Kidney tubule cell (primary cell): ENCODE data around the gene PHLPP1.
"Not testable (repeated sequence)": the region's sequence is repeated elsewhere in the genome, so short reads cannot be mapped to it uniquely, and the experiment has no call there.

Experiments used
- DNase-seq: peaks from one replicate; pipeline ENCODE4 v3.0.0-alpha.2; 2018; ENCODE audit warnings: low spot score

Gene PHLPP1

DNA sequence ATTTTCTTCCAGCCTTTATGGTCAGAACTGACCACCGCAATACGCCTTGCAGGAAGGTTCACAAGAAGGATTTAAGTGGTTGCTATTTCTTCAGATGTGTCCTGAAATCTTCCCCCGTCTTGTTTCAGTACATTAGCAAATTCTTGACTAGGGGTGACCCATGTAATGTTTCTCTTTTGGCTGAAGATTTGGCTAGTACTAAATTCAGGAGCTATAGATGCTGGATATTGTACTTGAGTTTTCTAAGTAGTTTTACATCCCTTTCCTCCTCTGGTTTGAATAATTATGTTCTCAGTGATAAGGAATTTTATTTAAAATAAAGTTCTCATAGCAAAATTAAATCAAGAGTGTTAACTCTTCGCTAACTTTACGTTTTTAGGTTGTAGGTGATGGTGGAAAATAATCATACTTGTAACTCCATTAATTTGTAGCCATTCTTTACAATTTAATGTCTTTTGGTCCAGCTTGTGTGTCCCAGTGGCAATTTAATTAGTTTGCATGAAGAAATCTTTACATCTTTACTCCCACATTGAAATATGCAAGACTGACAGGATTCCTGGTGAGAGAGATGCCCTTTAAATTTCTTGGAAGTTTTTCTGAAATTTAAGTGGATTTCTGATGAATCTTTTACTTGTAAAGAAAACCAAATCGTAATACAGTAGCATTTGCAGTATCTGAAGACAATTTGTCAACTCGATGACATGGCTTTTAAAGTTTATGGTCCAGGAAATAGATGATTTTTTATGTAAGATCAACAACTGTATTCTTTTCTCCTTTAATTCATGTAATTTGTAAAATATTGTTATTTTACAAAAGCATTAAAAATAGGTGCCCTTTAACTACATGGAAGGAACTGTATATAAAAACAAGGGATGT is 2.8 kb downstream of the PHLPP1 start:
- DNase-seq, result peak; percentile 22

DNA sequence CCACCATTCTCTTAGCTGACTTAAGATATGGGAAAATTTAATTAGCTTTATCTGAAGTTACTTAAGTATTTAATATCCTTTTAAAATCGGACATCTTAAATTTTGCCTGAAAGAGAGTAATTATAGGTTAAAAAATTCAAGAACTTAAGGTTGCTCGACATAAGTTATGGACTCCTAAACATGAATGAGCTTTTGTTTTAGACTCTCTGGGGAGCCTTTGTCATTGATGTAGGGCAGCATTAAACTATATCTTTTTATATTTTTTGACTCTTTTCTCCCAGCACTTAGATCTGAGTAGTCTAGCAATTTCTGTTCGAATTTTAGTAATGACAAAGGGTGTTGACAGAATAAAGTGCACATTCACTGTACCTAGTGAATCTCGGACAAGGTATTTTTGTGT is 4.7 kb downstream of the PHLPP1 start:
- DNase-seq, result no peak

DNA sequence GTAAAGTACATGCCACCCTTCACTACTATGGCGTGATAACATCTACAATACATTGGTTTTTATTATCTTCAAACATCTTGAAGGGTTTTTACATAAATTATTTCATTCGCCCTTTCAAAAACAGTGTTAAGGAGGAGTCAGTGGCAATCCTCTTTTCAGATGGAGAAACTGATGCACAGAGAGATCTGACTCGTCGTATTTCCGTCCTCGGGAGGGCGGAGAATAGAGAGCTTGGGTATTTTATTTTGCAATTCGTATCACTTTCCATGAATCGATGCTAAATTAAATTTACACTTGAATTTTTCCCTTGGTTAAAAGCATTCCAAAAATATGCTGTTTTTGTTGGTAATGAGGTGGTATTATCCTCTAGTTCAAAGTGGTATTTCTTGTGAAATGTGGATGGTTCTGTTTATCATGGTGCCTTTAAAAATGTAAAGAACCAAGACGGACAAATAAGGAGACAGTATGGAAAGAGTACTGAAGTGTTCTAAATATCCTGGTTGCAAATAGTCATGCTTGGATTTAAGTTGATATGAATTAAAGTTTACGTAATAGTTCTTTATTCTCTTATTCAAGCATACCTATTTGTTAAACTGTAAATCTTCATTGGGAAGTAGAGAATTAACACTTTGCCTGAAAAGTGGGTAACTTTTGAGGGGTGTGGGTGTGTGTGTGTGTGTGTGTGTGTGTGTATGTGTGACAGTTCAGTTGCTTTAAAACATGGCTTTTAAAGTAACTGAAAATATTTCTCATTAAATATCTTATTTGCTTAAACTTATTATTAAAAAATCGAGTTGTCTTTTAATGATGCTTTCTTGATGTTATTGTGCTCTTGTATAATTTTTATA is 5.6 kb downstream of the PHLPP1 start:
- no peak for DNase-seq

DNA sequence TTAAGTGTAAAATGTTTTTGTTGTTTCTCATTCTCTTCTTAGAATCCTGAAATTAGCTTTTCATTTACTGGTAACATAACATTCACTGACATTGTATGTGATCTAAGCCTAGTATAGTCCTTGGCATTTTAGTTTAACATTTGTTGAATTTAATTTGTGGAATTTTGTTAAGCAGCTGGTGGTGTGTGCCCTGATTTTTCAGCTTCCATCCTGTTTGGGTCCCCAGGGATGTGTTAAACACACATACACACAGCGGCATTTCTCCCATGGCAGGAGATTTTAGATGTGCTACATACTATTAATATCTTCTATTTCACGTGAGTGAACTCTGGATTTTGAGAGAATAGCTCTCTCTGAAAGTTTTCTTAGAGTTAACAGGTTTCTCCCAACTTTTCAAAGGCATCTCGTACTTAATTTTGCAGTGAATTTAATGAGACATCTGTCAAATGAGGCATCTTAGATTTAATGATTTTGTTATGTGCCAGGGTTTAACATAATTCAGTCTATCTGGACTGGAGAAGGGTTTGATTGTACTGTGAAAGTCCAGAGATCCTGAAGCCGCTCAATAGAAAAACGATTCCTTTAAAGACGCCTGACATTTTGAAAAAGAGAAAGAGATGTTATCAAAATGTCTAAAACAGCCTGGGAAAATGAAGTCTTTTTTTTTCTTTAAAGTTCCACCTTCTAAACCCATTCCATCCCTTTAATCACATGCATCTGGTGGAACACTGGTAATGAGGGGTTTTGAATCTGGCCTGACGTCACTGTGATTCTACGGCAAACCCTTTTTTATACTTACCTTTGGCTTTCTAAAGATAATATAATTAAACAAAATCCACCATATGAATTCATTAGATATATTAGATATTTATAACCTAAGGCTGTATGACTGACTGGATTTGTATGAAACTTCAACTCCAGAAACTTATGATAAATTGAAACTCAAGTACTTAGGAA is 6.8 kb downstream of the PHLPP1 start:
- DNase-seq, result no peak

DNA sequence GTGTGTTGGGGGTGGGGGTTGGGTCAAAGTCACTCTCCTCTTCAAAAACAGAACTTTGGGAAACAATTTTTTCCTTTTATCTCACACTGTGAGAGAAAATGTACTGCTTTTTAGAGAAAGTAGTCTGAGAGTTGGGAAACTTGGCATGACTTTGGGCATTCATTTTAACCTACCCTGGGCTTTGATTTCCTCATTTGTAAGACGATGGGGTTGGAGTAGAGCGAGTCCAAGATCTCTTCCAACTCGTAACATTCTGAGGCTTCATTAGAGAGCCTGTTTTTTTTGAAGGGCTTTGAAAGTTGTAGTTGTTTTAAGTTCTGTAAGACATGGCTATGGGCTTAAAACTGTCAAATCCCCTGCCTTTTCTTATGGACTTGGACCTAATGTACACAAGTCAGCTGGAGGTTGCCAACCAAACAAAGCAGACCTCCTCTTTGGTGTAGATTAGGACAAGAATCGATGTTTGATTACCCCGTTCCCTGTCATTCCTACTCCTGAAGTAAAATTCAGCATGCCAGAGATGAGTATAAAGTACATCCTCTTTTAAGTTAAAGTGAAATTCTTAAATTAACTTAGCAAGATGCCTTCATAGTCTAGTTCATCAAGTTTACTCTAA is 8.4 kb downstream of the PHLPP1 start:
- DNase-seq, result no peak

DNA sequence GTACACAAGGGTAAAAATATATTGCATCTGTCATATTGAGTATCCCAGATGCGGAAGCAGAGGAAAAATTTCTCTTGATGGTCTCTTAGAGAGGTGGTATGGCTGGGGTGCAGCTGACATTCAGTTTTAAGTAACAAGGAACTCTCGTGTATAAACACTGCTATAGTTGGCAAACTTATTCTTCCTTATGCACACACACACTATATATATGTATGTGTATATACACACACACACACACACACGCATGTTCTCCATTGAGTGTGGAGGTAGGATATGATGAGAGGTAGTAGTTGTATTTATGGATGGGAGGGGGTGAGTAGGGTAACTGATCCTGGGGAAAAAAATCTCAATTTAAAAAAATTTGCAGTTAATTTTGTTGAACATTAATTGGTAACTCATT is 10.6 kb downstream of the PHLPP1 start:
- no peak for DNase-seq

DNA sequence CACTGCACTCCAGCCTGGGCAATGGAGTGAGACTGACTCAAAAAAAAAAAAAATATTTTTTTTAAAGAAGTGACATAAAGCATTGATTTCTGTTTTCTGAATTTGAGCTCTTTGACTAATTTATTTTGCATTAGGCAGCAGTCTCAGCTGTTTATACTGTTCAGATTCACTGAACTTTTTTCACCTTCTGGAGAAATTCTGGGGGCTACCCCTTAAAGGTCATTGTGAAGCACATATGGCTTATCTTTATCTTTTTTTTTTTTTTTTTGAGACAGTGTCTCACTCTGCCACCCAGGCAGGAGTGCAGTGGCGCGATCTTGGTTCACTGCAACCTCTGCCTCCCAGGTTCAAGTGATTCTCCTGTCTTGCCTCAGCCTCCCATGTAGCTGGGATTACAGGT is 12.9 kb downstream of the PHLPP1 start:
- no peak for DNase-seq

DNA sequence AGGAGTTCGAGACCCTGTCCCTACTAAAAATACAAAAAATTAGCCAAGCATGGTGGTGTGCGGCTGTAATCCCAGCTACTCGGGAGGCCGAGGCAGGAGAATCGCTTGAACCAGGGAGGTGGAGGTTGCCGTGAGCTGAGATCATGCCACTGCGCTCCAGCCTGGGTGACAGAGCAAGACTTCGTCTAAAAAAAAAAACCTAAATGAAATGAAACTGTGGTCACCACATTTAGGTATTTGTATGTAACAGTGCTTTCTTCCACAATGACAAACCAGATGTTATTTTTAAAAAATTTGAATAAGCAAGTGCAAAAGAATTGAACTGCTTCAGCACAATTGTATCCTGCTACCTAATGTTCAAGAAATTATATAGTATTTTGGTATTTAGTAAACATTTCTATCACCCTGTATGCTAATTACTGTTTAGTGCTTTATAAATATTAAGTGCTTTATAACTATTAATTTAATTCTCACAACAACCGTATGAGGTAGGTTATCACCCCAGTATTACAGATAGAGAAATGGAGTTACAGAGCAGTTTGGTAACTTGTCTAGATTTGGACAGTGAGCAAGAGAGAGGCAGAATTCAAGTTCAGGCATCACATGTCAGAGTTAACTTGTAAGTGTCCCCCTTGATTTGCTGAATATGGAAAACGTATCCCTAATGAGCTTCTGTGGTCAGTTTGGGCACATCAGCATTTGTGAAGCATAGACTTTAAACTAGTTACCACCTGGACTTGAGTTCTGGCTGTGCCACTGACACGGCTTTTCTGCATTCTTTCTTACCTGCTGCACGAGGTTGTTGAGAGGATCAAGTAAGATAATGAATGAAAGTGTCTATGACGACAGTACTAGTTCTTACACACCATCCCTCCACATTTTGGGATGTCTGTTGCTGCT is 14.4 kb downstream of the PHLPP1 start:
- no peak for DNase-seq

DNA sequence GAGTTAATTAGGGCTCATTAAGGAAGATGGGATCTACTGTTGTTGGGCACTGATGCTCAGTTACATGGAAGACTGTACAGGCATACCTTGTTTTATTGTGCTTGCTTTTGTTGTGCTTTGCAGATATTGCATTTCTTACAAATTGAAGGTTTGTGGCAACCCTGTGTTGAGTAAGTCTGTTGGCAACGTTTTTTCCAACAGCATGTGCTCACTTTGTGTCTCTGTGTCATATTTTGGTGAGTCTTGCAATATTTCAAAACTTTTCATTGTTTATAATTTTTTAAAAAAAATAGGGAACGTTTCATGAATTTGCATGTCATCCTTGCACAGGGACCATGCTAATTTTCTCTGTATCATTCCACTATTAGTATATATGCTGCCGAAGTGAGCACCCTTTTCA is 15.6 kb downstream of the PHLPP1 start:
- no peak for DNase-seq

DNA sequence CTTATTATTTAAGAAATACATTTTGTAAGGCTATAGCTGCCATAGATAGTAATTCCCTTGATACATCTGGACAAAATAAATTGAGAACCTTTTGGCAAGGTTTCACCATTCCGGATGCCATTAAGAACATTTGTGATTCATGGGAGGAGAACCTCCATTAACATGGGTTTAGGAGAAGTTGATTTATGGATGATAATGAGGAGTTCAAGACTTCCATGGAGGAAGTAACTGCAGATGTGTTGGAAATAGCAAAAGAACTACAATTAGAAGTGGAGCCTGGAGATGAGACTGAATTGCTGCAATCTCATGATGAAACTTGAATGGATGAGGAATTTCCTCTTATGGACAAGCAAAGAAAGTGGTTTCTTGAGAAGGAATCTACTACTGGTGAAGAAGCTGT is 17.3 kb downstream of the PHLPP1 start:
- no peak for DNase-seq

DNA sequence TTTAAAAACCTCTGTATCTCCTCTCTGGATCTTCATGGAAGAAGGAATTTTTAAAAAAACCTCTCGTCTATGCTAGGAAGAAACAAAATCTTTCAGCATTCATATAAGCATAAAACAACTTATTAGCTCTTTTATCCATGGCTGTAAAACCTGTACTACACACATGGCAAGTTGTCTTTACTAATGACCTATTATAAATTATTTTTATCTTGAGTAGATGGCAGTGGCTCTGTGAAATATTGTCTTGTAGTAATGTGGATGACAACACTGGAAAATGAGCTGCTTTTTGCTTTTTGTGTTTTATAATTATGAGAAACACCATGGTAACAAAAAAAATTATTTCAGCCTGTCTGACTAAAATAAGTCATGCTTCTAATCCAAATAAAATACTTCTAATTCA is 18.9 kb downstream of the PHLPP1 start:
- DNase-seq, result no peak

DNA sequence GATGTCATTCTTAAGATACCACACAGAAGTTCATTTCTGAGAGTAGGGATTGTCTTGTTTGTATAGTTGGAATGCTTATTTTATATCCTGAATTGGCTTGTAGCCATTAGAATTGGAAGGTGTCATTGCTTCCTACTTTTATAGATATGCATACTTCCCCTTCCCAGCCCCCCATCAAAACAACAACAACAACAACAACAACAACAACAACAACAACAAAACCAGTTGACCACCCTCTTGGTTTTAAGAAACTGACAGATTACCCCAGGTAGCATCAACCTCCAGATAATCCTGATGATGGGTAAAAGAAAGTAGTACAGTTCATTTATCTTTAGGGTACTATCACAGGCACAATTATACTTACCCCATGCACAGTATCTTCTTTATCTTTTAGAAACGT is 20.0 kb downstream of the PHLPP1 start:
- no peak for DNase-seq

DNA sequence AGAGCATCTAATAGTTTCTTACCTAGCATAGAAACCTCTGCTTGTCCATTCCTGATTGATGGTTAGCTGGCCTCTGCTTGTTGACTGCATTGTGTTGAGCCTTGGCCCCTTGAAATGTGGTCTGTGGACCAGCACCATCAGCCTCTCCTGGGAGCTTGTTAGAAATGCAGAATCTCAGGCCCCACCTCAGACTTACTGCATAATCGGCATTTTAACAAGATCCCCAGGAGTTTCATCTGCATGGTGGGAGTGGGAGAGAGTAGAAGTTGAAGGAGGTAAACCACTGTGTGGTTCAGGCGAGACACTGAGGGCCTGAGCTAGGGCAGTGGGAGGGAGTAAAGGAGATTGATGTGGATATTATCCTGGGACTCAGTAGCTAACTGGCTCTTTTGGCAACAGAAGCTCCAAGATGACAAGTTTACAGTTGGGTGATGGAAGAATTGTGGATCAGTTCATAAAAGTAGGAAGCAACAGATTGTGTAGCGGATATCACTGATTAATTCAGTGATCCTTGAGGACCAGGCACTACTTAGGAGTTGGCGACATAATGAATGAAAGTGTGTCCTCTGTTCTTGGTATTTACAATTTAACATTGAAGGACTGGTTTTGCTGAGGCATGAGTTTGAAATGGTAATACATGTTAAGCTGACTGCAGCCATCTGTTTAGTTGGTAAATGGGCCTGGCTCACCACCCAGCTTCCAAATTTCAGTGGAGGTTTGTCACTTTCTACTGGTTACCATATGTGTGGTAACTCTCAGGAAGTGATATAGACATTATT is 20.9 kb downstream of the PHLPP1 start:
- DNase-seq, result no peak

DNA sequence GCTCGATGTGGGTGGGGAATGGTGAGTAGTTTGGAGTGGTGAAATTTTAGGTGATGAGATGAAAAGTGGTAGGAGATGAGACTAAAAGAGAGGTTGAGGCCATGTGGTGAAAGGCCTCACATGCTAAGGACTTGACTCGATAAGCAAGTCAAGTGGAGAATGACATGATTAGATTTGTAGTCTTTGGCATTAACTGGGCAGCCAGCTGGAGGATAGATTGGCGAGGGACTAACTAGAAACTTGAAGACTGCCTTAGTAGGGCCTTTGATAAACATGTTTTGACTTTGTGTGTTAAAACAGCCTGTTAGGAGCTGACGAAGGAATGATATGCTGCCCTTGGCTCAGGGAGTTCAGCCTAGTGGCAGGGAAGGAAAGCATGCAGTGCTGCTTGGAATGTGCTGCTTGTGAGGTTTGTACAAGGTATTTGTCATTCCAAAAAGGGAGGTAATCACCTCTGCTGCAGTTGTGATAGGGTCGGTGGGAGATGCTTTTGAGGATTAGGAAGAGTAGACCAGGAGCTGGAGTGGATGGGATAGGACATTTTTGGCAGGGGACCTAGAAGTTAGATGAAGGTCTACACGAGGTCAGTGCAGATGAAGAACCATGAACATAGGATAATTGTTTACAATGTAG is 22.0 kb downstream of the PHLPP1 start:
- no peak for DNase-seq

DNA sequence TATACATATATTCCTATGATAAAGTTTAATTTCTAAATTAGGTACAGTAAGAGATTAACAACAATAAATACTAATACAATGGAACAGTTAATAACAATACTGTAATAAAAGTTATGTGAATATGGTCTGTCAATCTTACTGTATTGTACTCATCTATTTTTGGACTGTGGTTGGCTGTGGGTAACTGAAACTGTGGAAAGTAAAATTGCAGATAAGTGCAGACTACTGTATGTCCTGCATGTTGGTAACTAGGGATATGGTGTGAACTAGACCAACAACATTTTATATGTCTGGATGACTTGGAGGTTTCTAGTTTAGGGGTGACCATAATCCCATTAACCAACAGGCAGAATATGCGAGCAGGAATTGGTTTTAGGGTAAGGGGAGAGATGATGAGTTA is 23.3 kb downstream of the PHLPP1 start:
- no peak for DNase-seq

DNA sequence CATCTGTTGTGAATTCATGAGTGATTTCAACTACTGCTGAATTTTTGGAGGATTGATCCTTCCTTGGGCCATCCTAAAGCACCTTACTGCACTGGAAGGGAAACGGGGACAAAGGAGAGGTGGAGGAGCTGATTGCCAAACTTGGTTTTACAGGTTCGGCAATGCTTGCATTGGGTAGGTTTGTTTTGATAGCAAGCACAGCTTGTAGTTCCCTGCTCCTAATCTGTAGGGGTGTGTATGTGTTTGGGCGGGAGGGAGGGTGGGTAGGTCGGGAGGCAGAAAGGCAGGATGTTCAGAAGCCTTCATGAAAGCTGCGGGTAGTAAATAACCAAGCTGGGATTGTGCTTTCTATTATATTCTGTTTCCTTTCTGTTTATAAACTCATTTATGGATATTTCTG is 24.6 kb downstream of the PHLPP1 start:
- no peak for DNase-seq

DNA sequence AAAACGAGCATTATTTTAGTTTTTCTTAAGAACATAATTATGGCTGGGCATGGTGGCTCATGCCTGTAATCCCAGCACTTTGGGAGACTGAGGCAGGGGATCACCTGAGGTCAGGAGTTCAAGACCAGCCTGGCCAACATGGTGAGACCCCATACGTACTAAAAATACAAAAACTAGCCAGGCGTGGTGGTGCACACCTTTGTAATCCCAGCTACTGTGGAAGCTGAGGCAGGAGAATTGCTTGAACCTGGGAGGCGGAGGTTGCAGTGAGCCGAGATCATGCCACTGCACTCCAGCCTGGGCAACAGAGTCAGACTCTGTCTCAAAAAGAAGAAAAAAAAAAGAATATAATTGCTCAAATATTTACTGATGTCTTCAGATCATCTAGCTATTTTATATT is 25.3 kb downstream of the PHLPP1 start:
- DNase-seq, result not testable (repeated sequence)

DNA sequence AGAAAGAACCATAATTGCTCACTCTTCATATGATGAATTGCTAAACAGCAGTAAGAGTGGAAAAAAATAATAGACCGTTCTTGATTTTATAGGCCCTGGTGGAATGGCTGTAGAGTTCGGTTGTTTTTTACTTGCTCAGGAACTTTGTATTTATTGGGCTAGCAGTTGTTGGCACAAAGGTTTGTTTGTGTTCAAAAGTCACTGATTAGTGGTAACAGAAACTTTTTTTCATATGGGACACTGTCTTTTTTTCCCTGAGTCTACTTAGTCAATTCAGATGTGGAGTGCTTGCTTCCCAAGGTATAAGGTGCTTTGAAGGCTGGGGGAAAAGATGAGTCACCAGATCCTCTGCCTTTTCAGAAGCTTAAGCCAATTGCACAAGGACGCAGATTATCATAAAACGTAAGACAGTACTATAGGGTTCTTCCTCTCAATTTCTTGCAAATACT is 25.8 kb downstream of the PHLPP1 start:
- DNase-seq, result peak; percentile 72

DNA sequence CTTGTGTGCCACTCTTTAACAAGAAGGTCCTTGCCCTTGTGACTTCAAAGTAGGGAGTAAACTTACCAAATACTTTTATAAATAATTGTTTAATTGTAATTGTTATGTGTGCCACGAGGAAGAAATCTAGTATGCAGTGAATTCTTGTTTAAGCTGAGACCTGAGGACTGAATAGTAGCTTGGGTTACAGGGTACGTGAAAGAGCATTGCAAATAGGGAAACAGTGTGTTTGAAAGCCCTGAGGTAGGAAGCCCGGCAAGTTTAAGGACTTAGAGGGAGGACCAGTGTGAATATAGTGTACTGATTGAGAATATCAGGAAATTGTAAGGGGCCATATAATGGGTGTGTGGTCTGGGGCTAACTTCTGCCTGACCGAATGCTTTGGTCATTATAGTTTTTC is 26.2 kb downstream of the PHLPP1 start:
- DNase-seq, result no peak
